AG04449 (cell line): ENCODE results near the gene SDF2L1.

ENCODE experiments used
- CTCF ChIA-PET: fragments of 350-600 bp; formaldehyde crosslinking; extraction: SDS; loops from one replicate; lab custom pipeline; 2021; ENCODE audit warnings: antibody characterized with exemption; lab: Yijun Ruan, JAX
- POLR2A ChIA-PET: fragments of 400-600, 350-600 bp; formaldehyde crosslinking; extraction: SDS; loops from one replicate; lab custom pipeline; 2020; ENCODE audit warnings: antibody characterized with exemption, inconsistent platforms; lab: Yijun Ruan, JAX
- DNase-seq: peaks from one replicate; pipeline ENCODE4 v3.0.0-alpha.2; 2010; ENCODE audit warnings: low read depth, low spot score
- H3K4me3 ChIP-seq: 2 replicates; pipeline ENCODE4 v1.5.1; 2011; ENCODE audit warnings: low read depth, mild to moderate bottlenecking, control low read depth, low read length
- CTCF ChIP-seq: IDR thresholded peaks from one replicate; pipeline ENCODE4 v1.5.1; 2011; ENCODE audit warnings: mild to moderate bottlenecking, moderate library complexity, low read length, control low read depth, inconsistent platforms; ENCODE audit not compliant: insufficient read depth; ENCODE audit errors: missing control alignments

The SDF2L1 gene

GRCh38 chr22:21665047-21665851 lies 23.1 kb downstream of the SDF2L1 start:
- peak overlapping the region; percentile 92 for H3K4me3 ChIP-seq
- ChIA-PET CTCF (interaction anchor here (0.9 to 2.1 kb wide), 4 partner anchors 18 to 288 kb away, joined by 3 to 6 read pairs (median 4); partner anchors contain the start of gene PPM1F), POLR2A (interaction anchor here (0.9 kb wide), 1 partner anchor 23 kb away, joined by 3 read pairs; the partner anchor contains the start of gene SDF2L1)
- no peak for DNase-seq
- TF ChIP-seq CTCF = no peak

GRCh38 chr22:21666786-21667185 lies 24.7 kb downstream of the SDF2L1 start:
- CTCF ChIA-PET = interaction anchor here (0.9 kb wide), 1 partner anchor 47 kb away, joined by 3 read pairs; no protein-coding TSS in a partner anchor
- TF ChIP-seq CTCF = no peak
- no peak for DNase-seq
- H3K4me3 ChIP-seq = peak overlapping the region; percentile 92
- POLR2A ChIA-PET = no interaction called here

- CTCF ChIA-PET = no interaction called here
- no peak for DNase-seq
- no peak for TF ChIP-seq CTCF
- no peak overlapping the region for H3K4me3 ChIP-seq
- POLR2A ChIA-PET = no interaction called here
These were observed 26.9 kb downstream of the SDF2L1 start for GRCh38 chr22:21669026-21669425.

GRCh38 chr22:21672107-21672629 lies 30.1 kb downstream of the SDF2L1 start:
- TF ChIP-seq CTCF = no peak
- DNase-seq = no peak
- H3K4me3 ChIP-seq = no peak overlapping the region
- POLR2A ChIA-PET = no interaction called here
- CTCF ChIA-PET = no interaction called here

- DNase-seq = no peak
- ChIA-PET POLR2A (no interaction called here), CTCF (no interaction called here)
- H3K4me3 ChIP-seq = no peak overlapping the region
- no peak for TF ChIP-seq CTCF
These were observed 31.6 kb downstream of the SDF2L1 start for GRCh38 chr22:21673534-21674321.
